Measurements from ENCODE around the gene MBNL1. TPM values are rescaled to one million over a fixed set of nuclear protein-coding genes. Genes with fewer than 3 reads are reported as not detected.
"Not testable (repeated sequence)": the region's sequence is repeated elsewhere in the genome, so short reads cannot be mapped to it uniquely, and the experiment has no call there.

Gene MBNL1
- total and polyA plus RNA-seq, 3 donors from 2014 or later, result 36.5 to 167 (median 145) TPM

GRCh38 chr3:152436707-152437590 is 168.2 kb downstream of the MBNL1 start:
- DNase-seq, result no peak
- H3K9me3 ChIP-seq, result no peaks in the 10 kb centered on the region
- peaks cover 10% of the 10 kb centered on the region for H3K4me1 ChIP-seq
- no peak overlapping the region for H3K4me3 ChIP-seq
- no peaks in the 10 kb centered on the region for H3K27me3 ChIP-seq
- no peaks in the 10 kb centered on the region for H3K36me3 ChIP-seq (ENCODE audit: low read depth, missing control alignments)
- H3K27ac ChIP-seq, result no peak overlapping the region
- 67% methylated on average over 7 of the region's 7 CpGs for WGBS, 2 donors
- TF ChIP-seq POLR2A (IDR thresholded peaks at IDR 0.05) (no peak), CTCF (IDR thresholded peaks at IDR 0.05) (no peak)
- intact Hi-C loops (cut with DNase I; ENCODE audit: low total_unique reads), result no loop called here

DNA sequence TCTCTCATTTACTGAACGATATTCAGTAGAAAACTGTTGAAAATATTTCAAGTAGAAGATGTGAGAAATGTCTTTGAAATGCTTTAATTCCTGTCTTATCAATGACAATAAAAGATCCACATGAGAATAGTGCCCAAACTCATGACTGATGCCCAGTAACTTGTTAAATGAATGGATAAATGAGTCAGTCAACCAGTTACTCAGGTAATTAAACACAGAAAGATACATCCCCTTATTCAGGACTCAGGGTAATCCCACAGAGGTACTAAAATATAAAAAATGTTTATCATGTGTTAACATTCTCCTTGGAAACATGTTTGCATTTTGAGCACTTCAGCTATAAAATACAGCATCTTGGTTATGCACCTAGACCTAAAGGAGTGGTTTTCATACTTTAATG is 169.5 kb downstream of the MBNL1 start:
- Histone ChIP-seq H3K27ac (no peak overlapping the region), H3K36me3 (ENCODE audit: low read depth, missing control alignments) (no peaks in the 10 kb centered on the region), H3K4me1 (peaks cover 12% of the 10 kb centered on the region), H3K27me3 (no peaks in the 10 kb centered on the region), H3K9me3 (no peaks in the 10 kb centered on the region), H3K4me3 (no peak overlapping the region)
- TF ChIP-seq CTCF (IDR thresholded peaks at IDR 0.05) (no peak), POLR2A (IDR thresholded peaks at IDR 0.05) (no peak)
- WGBS, 2 donors, result 75 to 88% methylated on average over 1 of the region's 1 CpG
- DNase-seq, result no peak
- intact Hi-C loops (cut with DNase I; ENCODE audit: low total_unique reads), result no loop called here

GRCh38 chr3:152438706-152439105 is 170.0 kb downstream of the MBNL1 start:
- H3K4me1 ChIP-seq, result peaks cover 15% of the 10 kb centered on the region
- TF ChIP-seq CTCF (IDR thresholded peaks at IDR 0.05) (no peak), POLR2A (IDR thresholded peaks at IDR 0.05) (no peak)
- no peaks in the 10 kb centered on the region for H3K9me3 ChIP-seq
- H3K27ac ChIP-seq, result no peak overlapping the region
- no peak for DNase-seq
- intact Hi-C loops (cut with DNase I; ENCODE audit: low total_unique reads), result no loop called here
- H3K4me3 ChIP-seq, result no peak overlapping the region
- no peaks in the 10 kb centered on the region for H3K36me3 ChIP-seq (ENCODE audit: low read depth, missing control alignments)
- whole genome bisulfite sequencing, 2 donors, result 90 to 94% methylated on average over 6 of the region's 6 CpGs
- no peaks in the 10 kb centered on the region for H3K27me3 ChIP-seq

- intact Hi-C loops (cut with DNase I; ENCODE audit: low total_unique reads), result loop anchor here (10.0 kb wide), 1 partner anchor 175 kb away; the partner anchor contains the start of gene MBNL1
- H3K9me3 ChIP-seq; H3K27ac ChIP-seq; H3K27me3 ChIP-seq; H3K4me3 ChIP-seq; DNase-seq; H3K36me3 ChIP-seq (ENCODE audit: low read depth, missing control alignments): not testable (repeated sequence)
- peaks cover 15% of the 10 kb centered on the region for H3K4me1 ChIP-seq
- 95 to 98% methylated on average over 5 of the region's 5 CpGs for WGBS, 2 donors
Measured at GRCh38 chr3:152440243-152440642, 171.5 kb downstream of the MBNL1 start.

GRCh38 chr3:152443212-152444023 is 174.7 kb downstream of the MBNL1 start:
- H3K4me3 ChIP-seq, result no peak overlapping the region
- TF ChIP-seq CTCF (IDR thresholded peaks at IDR 0.05) (no peak), POLR2A (IDR thresholded peaks at IDR 0.05) (no peak)
- no peak for DNase-seq
- no peaks in the 10 kb centered on the region for H3K27me3 ChIP-seq
- H3K9me3 ChIP-seq, result no peaks in the 10 kb centered on the region
- H3K27ac ChIP-seq, result no peak overlapping the region
- 59 to 64% methylated on average over 3 of the region's 3 CpGs for WGBS, 2 donors
- intact Hi-C loops (cut with DNase I; ENCODE audit: low total_unique reads), result loop anchor here (10.0 kb wide), 1 partner anchor 179 kb away; the partner anchor contains the start of gene MBNL1
- H3K36me3 ChIP-seq (ENCODE audit: low read depth, missing control alignments), result no peaks in the 10 kb centered on the region
- H3K4me1 ChIP-seq, result peaks cover 5% of the 10 kb centered on the region

Measured in testis (tissue), 3 donors.